Osteocyte (in vitro differentiated cells): ENCODE results near the gene PTCD1. TPM values are rescaled to one million over a fixed set of nuclear protein-coding genes. Genes with fewer than 3 reads are reported as not detected.
A peak's percentile ranks its signal among the peaks of the same experiment; 100 is the strongest.

Experiments
- DNase-seq: peaks from one replicate; pipeline ENCODE4 v3.0.0; 2021; ENCODE audit warnings: mixed read lengths; ENCODE audit not compliant: unreplicated experiment; ENCODE audit errors: extremely low spot score
- H3K27ac Mint-ChIP-seq: one replicate; pipeline ENCODE4 v1.8.0; 2021; ENCODE audit warnings: mild to moderate bottlenecking, mixed read lengths; ENCODE audit not compliant: unreplicated experiment
- H3K27me3 Mint-ChIP-seq: one replicate; pipeline ENCODE4 v1.8.0; 2021; ENCODE audit warnings: mixed read lengths; ENCODE audit not compliant: unreplicated experiment
- H3K36me3 Mint-ChIP-seq: one replicate; pipeline ENCODE4 v1.8.0; 2021; ENCODE audit warnings: mixed read lengths; ENCODE audit not compliant: unreplicated experiment
- H3K4me1 Mint-ChIP-seq: one replicate; pipeline ENCODE4 v1.8.0; 2021; ENCODE audit warnings: mixed read lengths; ENCODE audit not compliant: unreplicated experiment
- H3K4me3 Mint-ChIP-seq: one replicate; pipeline ENCODE4 v1.8.0; 2021; ENCODE audit warnings: mild to moderate bottlenecking, moderate library complexity, mixed read lengths; ENCODE audit not compliant: unreplicated experiment
- H3K9me3 Mint-ChIP-seq: one replicate; pipeline ENCODE4 v1.8.0; 2021; ENCODE audit warnings: mixed read lengths; ENCODE audit not compliant: unreplicated experiment
- total RNA-seq: library from RNA; stranded (reverse); gene quantifications from 2 replicates; pipeline ENCODE4 v1.2.1, GENCODE V29; 2021
- TF ChIP-seq, protein P1 (sequence below): fragments of 200-600 bp; sonication (generic); IDR thresholded peaks from 2 replicates; pipeline ENCODE4 v1.5.0; 2021; ENCODE audit warnings: antibody characterized with exemption, mild to moderate bottlenecking, moderate library complexity

Gene PTCD1
- total RNA-seq, 1 donor from 2014 or later: 10.5 TPM

DNA sequence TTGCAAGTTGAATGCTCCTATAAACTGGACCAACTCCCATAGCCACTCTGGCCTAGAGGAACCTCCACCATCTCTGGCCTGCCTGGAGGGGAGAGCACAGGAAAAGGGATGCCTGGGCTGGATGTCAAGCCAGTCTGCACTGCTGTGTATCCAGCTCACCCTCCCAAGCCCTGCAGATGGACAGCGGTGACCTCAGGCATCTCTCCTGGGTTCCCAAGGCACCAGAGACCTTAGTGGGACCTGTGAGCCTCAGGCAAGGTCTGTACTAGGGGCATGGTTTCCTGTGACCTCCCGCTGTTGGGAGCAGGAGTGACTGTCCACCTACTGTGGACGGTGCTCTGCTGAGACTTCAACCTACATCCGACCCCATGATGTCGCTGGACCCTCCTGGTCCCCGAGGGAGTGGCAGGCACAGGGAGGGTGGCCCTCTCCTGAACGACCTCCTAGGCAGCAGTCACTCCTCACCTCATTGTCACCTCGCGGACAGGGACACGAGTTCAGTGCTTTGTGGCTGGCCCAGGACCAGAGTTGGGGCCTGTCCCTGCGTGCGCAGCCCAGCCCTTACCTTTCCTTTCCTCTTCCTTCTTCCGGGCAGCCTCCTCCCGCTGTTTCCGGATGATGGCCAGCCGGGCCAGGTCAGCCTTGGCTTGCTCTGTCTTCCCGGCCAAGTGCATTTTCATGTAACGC, 41.2 kb downstream of the PTCD1 start:
- Mint-ChIP-seq H3K27me3 (no peaks in the 10 kb centered on the region), H3K4me3 (no peak overlapping the region), H3K4me1 (peaks cover 21% of the 10 kb centered on the region), H3K9me3 (no peaks in the 10 kb centered on the region), H3K27ac (no peak overlapping the region), H3K36me3 (peaks cover 32% of the 10 kb centered on the region)
- DNase-seq: no peak
- TF ChIP-seq, protein P1, sequence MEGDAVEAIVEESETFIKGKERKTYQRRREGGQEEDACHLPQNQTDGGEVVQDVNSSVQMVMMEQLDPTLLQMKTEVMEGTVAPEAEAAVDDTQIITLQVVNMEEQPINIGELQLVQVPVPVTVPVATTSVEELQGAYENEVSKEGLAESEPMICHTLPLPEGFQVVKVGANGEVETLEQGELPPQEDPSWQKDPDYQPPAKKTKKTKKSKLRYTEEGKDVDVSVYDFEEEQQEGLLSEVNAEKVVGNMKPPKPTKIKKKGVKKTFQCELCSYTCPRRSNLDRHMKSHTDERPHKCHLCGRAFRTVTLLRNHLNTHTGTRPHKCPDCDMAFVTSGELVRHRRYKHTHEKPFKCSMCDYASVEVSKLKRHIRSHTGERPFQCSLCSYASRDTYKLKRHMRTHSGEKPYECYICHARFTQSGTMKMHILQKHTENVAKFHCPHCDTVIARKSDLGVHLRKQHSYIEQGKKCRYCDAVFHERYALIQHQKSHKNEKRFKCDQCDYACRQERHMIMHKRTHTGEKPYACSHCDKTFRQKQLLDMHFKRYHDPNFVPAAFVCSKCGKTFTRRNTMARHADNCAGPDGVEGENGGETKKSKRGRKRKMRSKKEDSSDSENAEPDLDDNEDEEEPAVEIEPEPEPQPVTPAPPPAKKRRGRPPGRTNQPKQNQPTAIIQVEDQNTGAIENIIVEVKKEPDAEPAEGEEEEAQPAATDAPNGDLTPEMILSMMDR: no peak

DNA sequence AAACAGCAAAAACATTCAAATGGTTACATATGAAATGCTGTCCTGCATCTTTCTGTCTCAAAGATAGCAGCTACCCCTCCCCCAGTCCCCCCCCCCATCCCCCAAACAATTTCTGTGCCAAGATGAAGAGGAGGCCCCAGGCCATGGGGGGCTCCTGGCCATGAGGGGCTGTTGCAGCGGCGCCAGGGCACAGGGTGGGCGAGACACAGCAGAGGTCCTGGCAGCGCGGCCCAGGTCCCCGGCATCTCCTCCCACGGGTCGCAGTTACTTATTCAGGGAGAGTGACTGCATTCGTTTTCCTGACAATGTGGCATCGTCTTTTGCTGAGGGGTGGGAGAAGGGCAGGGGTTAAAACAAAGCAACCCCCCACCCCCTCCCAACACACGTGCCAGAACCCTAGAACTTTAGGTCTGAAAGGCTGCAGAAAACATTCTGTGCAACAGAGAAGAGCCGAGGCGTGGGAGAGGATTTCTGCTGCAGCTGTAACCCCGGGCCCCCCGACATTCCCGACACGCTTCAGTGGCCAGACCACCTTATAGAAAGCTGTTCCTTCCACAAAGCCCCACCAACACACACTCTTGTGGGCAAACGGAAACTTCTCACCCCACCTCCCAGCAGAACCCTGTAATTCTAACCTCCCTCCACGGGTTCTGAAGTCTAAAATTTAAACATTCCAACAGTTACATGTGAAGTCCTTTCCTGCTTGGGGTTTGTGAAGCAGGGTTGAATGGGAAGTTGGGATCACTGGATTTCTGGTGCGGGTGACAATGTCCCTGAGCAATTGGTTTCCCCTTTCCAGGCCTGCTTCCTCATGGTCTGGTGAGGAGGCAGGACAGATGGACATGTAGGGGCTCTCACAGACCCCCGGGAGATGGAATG, 41.9 kb downstream of the PTCD1 start:
- Mint-ChIP-seq H3K27me3 (no peaks in the 10 kb centered on the region), H3K4me3 (no peak overlapping the region), H3K27ac (no peak overlapping the region), H3K36me3 (peaks cover 32% of the 10 kb centered on the region), H3K4me1 (peaks cover 21% of the 10 kb centered on the region), H3K9me3 (no peaks in the 10 kb centered on the region)
- DNase-seq: no peak
- TF ChIP-seq, protein P1: no peak

DNA sequence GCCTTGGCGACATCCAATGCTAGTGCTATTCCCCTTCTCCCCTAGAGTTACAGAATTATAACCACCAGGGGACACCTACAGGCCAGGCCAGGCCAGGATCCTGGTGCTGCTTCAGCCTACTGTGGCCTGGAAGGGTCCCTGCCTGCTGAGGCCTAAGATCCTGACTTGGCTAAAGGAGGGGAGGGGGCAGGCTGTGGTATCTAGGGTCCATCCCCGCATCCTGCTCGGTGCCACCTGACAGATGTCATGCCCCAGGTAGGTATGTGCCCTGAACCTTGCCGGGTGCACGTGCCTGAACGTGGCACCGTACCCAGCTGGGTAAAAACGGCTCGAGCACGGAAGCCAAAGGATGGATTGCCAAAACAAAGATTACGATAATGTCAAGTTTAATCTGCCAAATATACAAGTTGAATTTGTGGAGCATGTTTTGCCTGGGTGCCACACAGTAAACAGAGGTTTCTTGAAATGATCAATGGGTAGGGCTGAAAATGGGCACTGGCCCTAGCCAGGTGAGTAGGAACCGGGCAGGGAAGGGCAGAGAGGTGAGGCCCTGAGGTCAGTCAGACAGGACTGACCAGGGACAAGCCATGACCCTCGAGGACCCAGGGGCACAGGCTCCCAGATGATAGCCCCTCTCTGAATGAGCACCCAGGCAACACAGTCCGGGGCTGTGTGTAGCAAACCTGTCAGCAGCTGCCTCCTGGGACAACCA, 42.8 kb downstream of the PTCD1 start:
- Mint-ChIP-seq H3K27ac (no peak overlapping the region), H3K27me3 (no peaks in the 10 kb centered on the region), H3K36me3 (peaks cover 26% of the 10 kb centered on the region), H3K9me3 (no peaks in the 10 kb centered on the region), H3K4me3 (no peak overlapping the region), H3K4me1 (peaks cover 21% of the 10 kb centered on the region)
- no peak for DNase-seq
- TF ChIP-seq, protein P1: no peak

- H3K27ac Mint-ChIP-seq: peak overlapping the region; percentile 14
These were observed 44.5 kb downstream of the PTCD1 start for GRCh38 chr7:99394188-99394502.

More at GRCh38 chr7:99394188-99394502, 44.5 kb downstream of the PTCD1 start:
- TF ChIP-seq, protein P1: no peak
- Mint-ChIP-seq H3K4me1 (peaks cover 21% of the 10 kb centered on the region), H3K36me3 (peaks cover 21% of the 10 kb centered on the region), H3K9me3 (no peaks in the 10 kb centered on the region), H3K4me3 (peak overlapping the region; percentile 26), H3K27me3 (no peaks in the 10 kb centered on the region)
- DNase-seq: no peak
